NCI-H69 (cell line): ENCODE data around the gene NCOA4.
"Not testable (repeated sequence)": the region's sequence is repeated elsewhere in the genome, so short reads cannot be mapped to it uniquely, and the experiment has no call there.

Experiments used
- DNase-seq: peaks from one replicate; lab custom pipeline; 2025; lab: John Stamatoyannopoulos, UW

NCOA4 gene

GRCh38 chr10:45983538-45984186 is 46.8 kb downstream of the NCOA4 start:
- peak; percentile 7 for DNase-seq

- DNase-seq = not testable (repeated sequence)
Measured at GRCh38 chr10:45981367-45981766, 49.1 kb downstream of the NCOA4 start.

- DNase-seq = not testable (repeated sequence)
Measured at GRCh38 chr10:45978554-45978953, 51.9 kb downstream of the NCOA4 start.

GRCh38 chr10:45974041-45974440 is 56.4 kb downstream of the NCOA4 start:
- DNase-seq = not testable (repeated sequence)

GRCh38 chr10:45972813-45973169 is 57.6 kb downstream of the NCOA4 start:
- not testable (repeated sequence) for DNase-seq

- DNase-seq = peak; percentile 85
Measured at GRCh38 chr10:45972106-45972812, 58.2 kb downstream of the NCOA4 start, which contains the start of gene TIMM23. Gene TIMM23, plus strand, starts transcription at chr10:45972489. Its CDS starts 136 bp downstream, at chr10:45972625.

GRCh38 chr10:45971742-45972105 is 58.7 kb downstream of the NCOA4 start:
- DNase-seq = not testable (repeated sequence)

- not testable (repeated sequence) for DNase-seq
Measured at GRCh38 chr10:45971019-45971418, 59.4 kb downstream of the NCOA4 start.

GRCh38 chr10:45962686-45963452 is 67.6 kb downstream of the NCOA4 start:
- DNase-seq = not testable (repeated sequence)

GRCh38 chr10:45957928-45958327 is 72.5 kb downstream of the NCOA4 start:
- not testable (repeated sequence) for DNase-seq

GRCh38 chr10:45956634-45957033 is 73.8 kb downstream of the NCOA4 start:
- DNase-seq = not testable (repeated sequence)
